Liver (tissue), 9 donors: Measurements from ENCODE around the gene DNAJC5. TPM values are rescaled to one million over a fixed set of nuclear protein-coding genes. Genes with fewer than 3 reads are reported as not detected.

ENCODE experiments used
- DNase-seq: peaks from one replicate; pipeline ENCODE4 v3.0.0-alpha.2; 2017; ENCODE audit warnings: low spot score
- H3K27ac ChIP-seq, 2 donors: one replicate each; pipeline ENCODE4 v1.7.0; 2013; ENCODE audit warnings: inconsistent platforms in 2 of 2, low read length in 2 of 2, control low read depth in 1 of 2, low read depth in 1 of 2, mild to moderate bottlenecking in 1 of 2
- H3K27me3 ChIP-seq, 4 donors: one replicate each; pipeline versions ENCODE4 v1.6.1 to v1.7.0; 2013; ENCODE audit warnings: low read length in 3 of 4, inconsistent platforms in 1 of 4, mild to moderate bottlenecking in 1 of 4, moderate library complexity in 1 of 4; ENCODE audit not compliant: control insufficient read depth in 4 of 4, insufficient read depth in 4 of 4
- H3K36me3 ChIP-seq, 4 donors: one replicate each; pipeline versions ENCODE4 v1.6.1 to v1.7.0; 2013; ENCODE audit warnings: low read length in 3 of 4, mild to moderate bottlenecking in 3 of 4, low read depth in 1 of 4, moderate library complexity in 1 of 4; ENCODE audit not compliant: control insufficient read depth in 4 of 4, insufficient read depth in 3 of 4
- H3K4me1 ChIP-seq, 4 donors: one replicate each; pipeline versions ENCODE4 v1.6.1 to v1.7.0; 2013; ENCODE audit warnings: low read length in 3 of 4, mild to moderate bottlenecking in 3 of 4, moderate library complexity in 1 of 4; ENCODE audit not compliant: control insufficient read depth in 4 of 4, insufficient read depth in 4 of 4
- H3K4me3 ChIP-seq, 3 donors: one replicate each; pipeline versions ENCODE4 v1.6.1 to v1.7.0; 2013; ENCODE audit warnings: low read length in 3 of 3, control low read depth in 1 of 3, low read depth in 1 of 3, mild to moderate bottlenecking in 1 of 3
- H3K9ac ChIP-seq, 2 donors: one replicate each; pipeline ENCODE4 v1.7.0; 2013; ENCODE audit warnings: low read length in 2 of 2, mild to moderate bottlenecking in 2 of 2, moderate library complexity in 2 of 2, control low read depth in 1 of 2, low read depth in 1 of 2
- H3K9me3 ChIP-seq, 4 donors: one replicate each; pipeline versions ENCODE4 v1.6.1 to v1.7.0; 2013; ENCODE audit warnings: low read length in 3 of 4; ENCODE audit not compliant: control insufficient read depth in 4 of 4
- CTCF ChIP-seq: fragments of 150-350 bp; IDR thresholded peaks from 2 replicates; pipeline ENCODE4 v1.5.1; 2017; ENCODE audit warnings: improper control_type of control experiment, low read depth, low read length; ENCODE audit not compliant: missing input control
- FOXA1 ChIP-seq: IDR thresholded peaks from 2 replicates; pipeline ENCODE4 v1.6.1; 2016; ENCODE audit warnings: antibody characterized with exemption
- FOXA2 ChIP-seq: IDR thresholded peaks from 2 replicates; pipeline ENCODE4 v1.6.1; 2016; ENCODE audit warnings: antibody characterized with exemption
- GABPA ChIP-seq, 2 donors: IDR thresholded peaks in 1 of 2; conservative IDR thresholded peaks in 1 of 2; 2 replicates each; pipeline ENCODE4 v1.6.1; 2016; ENCODE audit warnings: antibody characterized with exemption in 2 of 2, mild to moderate bottlenecking in 1 of 2, moderate library complexity in 1 of 2
- HNF4A ChIP-seq, 2 donors: conservative IDR thresholded peaks; 2 replicates each; pipeline ENCODE4 v1.6.1; 2016; ENCODE audit warnings: antibody characterized with exemption in 2 of 2, mild to moderate bottlenecking in 2 of 2
- HNF4G ChIP-seq: IDR thresholded peaks from 2 replicates; pipeline ENCODE4 v1.6.1; 2016; ENCODE audit warnings: antibody characterized with exemption
- JUND ChIP-seq, 2 donors: IDR thresholded peaks; 2 replicates each; pipeline ENCODE4 v1.6.1; 2016; ENCODE audit warnings: antibody characterized with exemption in 2 of 2
- NR2F2 ChIP-seq: IDR thresholded peaks from 2 replicates; pipeline ENCODE4 v1.6.1; 2016; ENCODE audit warnings: antibody characterized with exemption
- RAD21 ChIP-seq, 2 donors: IDR thresholded peaks; 2 replicates each; pipeline ENCODE4 v1.6.1; 2016; ENCODE audit warnings: antibody characterized with exemption in 2 of 2, mild to moderate bottlenecking in 2 of 2
- RXRA ChIP-seq, 2 donors: IDR thresholded peaks; 2 replicates each; pipeline ENCODE4 v1.6.1; 2017 to 2018; ENCODE audit warnings: antibody characterized with exemption in 2 of 2, mild to moderate bottlenecking in 1 of 2
- TAF1 ChIP-seq: conservative IDR thresholded peaks from 2 replicates; pipeline ENCODE4 v1.6.1; 2016; ENCODE audit warnings: antibody characterized with exemption, mild to moderate bottlenecking
- YY1 ChIP-seq: IDR thresholded peaks from 2 replicates; pipeline ENCODE4 v1.6.1; 2016; ENCODE audit warnings: antibody characterized with exemption, mild to moderate bottlenecking
- ZBTB33 ChIP-seq: IDR thresholded peaks from 2 replicates; pipeline ENCODE4 v1.6.1; 2016; ENCODE audit warnings: antibody characterized with exemption
- WGBS: extraction: QIAGEN DNeasy Blood & Tissue Kit; methylation state at CpG from one replicate; pipeline ENCODE4 v1.1.7; 2013; 5-methylcytosine and 5-hydroxymethylcytosine counted together
- polyA plus RNA-seq, 2 donors: library from polyadenylated mRNA; stranded (reverse) in 1 of 2; unstranded in 1 of 2; fragments of 200-250 nt in 1 of 2; fragments of >200 nt in 1 of 2; fragmentation: Nextera tagmentation in 1 of 2; extraction: Ambion mirVana in 1 of 2; gene quantifications; one replicate each; pipeline versions ENCODE4 v1.2.1 to v1.2.3, GENCODE V29; 2013 to 2015
- total RNA-seq, 2 donors: library from RNA; depleted of rRNA; stranded (reverse); fragments of >200 nt; gene quantifications; one replicate each; pipeline ENCODE4 v1.2.3, GENCODE V29; 2014
- TF ChIP-seq, protein P1 (sequence below): IDR thresholded peaks from 2 replicates; pipeline ENCODE4 v1.6.1; 2016; ENCODE audit warnings: antibody characterized with exemption
- TF ChIP-seq, protein P2 (sequence below): IDR thresholded peaks from 2 replicates; pipeline ENCODE4 v1.6.1; 2016; ENCODE audit warnings: antibody characterized with exemption, mild to moderate bottlenecking
- TF ChIP-seq, protein P3 (sequence below): IDR thresholded peaks from 2 replicates; pipeline ENCODE4 v1.6.1; 2016; ENCODE audit warnings: antibody characterized with exemption
- donor health status: healthy.
- donor health status: healthy.
- donor health status: healthy.
- donor health status: healthy.
- donor health status: healthy.

The DNAJC5 gene
- total and polyA plus RNA-seq, 4 donors, result 8.2 to 28.6 (median 18.7) TPM

DNA sequence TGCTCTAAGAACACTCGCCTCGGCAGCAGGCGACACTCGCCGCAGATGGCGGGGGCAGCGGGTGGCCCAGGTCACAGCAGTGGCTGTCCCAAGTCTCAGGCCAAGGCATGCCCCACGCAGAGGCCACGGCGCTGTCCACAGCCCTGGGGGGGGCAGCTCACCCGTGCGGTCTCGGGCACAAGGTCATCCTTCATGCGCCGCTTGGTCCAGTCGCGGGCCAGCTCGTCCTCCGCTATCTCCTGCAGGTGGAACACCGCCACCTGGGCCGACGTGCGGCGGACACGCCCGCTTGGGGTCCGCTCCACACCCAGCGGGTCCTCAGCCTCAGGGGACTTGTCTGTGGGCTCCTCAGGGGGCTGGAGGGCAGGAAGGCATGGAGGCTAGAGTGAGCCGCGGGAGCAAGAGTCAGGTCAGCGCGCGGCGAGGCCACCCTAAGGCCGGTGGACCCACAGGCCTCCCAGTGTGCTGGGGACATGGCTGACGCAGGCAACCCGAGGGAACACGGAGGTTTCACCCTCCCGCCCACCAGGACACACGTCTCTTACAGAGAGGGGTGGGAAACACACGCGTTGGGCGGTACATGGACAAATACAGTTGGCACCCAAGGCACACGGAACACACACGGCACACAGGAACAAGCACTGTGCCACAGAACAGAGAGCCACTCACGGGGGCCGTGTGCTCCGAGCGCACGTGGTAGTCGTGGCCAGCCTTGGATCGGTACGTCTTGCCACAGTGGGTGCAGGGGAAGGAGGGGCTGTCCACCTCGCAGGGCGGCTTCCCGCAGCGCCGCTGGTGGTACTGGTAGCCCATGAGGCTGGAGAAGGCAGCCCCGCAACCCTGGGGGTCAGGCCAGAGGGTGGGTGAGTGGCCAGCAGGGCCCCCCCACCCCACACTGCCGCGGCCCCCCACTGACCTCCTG, 67.8 kb downstream of the DNAJC5 start:
- Histone ChIP-seq H3K9me3 (no peaks in the 10 kb centered on the region), H3K4me3 (no peak overlapping the region), H3K9ac (no peak overlapping the region), H3K27ac (no peak overlapping the region), H3K27me3 (no peaks in the 10 kb centered on the region), H3K4me1 (peaks cover 0 to 11% (median 5%) of the 10 kb centered on the region in 4 donors), H3K36me3 (peaks cover 12 to 59% (median 22%) of the 10 kb centered on the region in 4 donors)
- TF ChIP-seq, protein P1, sequence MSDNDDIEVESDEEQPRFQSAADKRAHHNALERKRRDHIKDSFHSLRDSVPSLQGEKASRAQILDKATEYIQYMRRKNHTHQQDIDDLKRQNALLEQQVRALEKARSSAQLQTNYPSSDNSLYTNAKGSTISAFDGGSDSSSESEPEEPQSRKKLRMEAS, result no peak
- TF ChIP-seq FOXA2 (no peak), RAD21 (IDR thresholded peaks at IDR 0.05) (no peak), YY1 (no peak), TAF1 (no peak), ZBTB33 (no peak), HNF4A (conservative IDR thresholded peaks at IDR 0.05) (no peak), GABPA (IDR thresholded peaks at IDR 0.05 in 1 of 2, conservative IDR thresholded peaks at IDR 0.05 in 1 of 2) (no peak), FOXA1 (no peak), CTCF (no peak), NR2F2 (no peak), RXRA (IDR thresholded peaks at IDR 0.05) (no peak), HNF4G (no peak), JUND (IDR thresholded peaks at IDR 0.05) (no peak)
- TF ChIP-seq, protein P2, sequence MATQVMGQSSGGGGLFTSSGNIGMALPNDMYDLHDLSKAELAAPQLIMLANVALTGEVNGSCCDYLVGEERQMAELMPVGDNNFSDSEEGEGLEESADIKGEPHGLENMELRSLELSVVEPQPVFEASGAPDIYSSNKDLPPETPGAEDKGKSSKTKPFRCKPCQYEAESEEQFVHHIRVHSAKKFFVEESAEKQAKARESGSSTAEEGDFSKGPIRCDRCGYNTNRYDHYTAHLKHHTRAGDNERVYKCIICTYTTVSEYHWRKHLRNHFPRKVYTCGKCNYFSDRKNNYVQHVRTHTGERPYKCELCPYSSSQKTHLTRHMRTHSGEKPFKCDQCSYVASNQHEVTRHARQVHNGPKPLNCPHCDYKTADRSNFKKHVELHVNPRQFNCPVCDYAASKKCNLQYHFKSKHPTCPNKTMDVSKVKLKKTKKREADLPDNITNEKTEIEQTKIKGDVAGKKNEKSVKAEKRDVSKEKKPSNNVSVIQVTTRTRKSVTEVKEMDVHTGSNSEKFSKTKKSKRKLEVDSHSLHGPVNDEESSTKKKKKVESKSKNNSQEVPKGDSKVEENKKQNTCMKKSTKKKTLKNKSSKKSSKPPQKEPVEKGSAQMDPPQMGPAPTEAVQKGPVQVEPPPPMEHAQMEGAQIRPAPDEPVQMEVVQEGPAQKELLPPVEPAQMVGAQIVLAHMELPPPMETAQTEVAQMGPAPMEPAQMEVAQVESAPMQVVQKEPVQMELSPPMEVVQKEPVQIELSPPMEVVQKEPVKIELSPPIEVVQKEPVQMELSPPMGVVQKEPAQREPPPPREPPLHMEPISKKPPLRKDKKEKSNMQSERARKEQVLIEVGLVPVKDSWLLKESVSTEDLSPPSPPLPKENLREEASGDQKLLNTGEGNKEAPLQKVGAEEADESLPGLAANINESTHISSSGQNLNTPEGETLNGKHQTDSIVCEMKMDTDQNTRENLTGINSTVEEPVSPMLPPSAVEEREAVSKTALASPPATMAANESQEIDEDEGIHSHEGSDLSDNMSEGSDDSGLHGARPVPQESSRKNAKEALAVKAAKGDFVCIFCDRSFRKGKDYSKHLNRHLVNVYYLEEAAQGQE, result no peak
- TF ChIP-seq, protein P3, sequence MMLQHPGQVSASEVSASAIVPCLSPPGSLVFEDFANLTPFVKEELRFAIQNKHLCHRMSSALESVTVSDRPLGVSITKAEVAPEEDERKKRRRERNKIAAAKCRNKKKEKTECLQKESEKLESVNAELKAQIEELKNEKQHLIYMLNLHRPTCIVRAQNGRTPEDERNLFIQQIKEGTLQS, result no peak
- no peak for DNase-seq
- 95% methylated on average over 61 of the region's 61 CpGs for WGBS
